PC-9 (cell line): ENCODE results near the gene SEC16A. TPM values are rescaled to one million over a fixed set of nuclear protein-coding genes. Genes with fewer than 3 reads are reported as not detected.

Experiments
- BruUV-seq: library from RNA; stranded (reverse); fragments of 400-500 nt; replicated peaks from 2 replicates; lab custom pipeline; 2021; lab: Mats Ljungman, UMichigan
- CTCF ChIA-PET: fragments of 300-600 bp; sonication (Branson Sonifier 250); formaldehyde crosslinking; loops from one replicate; lab custom pipeline; 2022; ENCODE audit warnings: antibody characterized with exemption; lab: Charles Lee
- POLR2A ChIA-PET: fragments of 300-600 bp; sonication (Branson Sonifier 250); formaldehyde crosslinking; loops from one replicate; lab custom pipeline; 2022; ENCODE audit warnings: antibody characterized with exemption; ENCODE audit not compliant: unreplicated experiment; lab: Charles Lee
- DNase-seq, 2 experiments: peaks; one replicate each; pipeline versions ENCODE4 v3.0.0 to v3.0.0-alpha.2; 2015 to 2022; ENCODE audit warnings: mixed read lengths in 1 of 2
- H2AFZ ChIP-seq: fragments of 200-600 bp; sonication (generic); 2 replicates; pipeline ENCODE4 v1.8.1; 2017; ENCODE audit warnings: antibody characterized with exemption
- H3F3A ChIP-seq: fragments of 200-600 bp; sonication (generic); 2 replicates; pipeline ENCODE4 v1.8.1; 2017; ENCODE audit warnings: antibody characterized with exemption, mild to moderate bottlenecking, low read depth; ENCODE audit not compliant: insufficient read depth
- H3K27ac ChIP-seq: fragments of 200-600 bp; sonication (generic); 2 replicates; pipeline ENCODE4 v1.6.1; 2016; ENCODE audit warnings: mixed run types
- H3K27me3 ChIP-seq: fragments of 200-600 bp; sonication (generic); 2 replicates; pipeline ENCODE4 v1.6.1; 2016; ENCODE audit warnings: low read depth, mixed run types; ENCODE audit not compliant: insufficient read depth
- H3K36me3 ChIP-seq: fragments of 200-600 bp; sonication (generic); 2 replicates; pipeline ENCODE4 v1.6.1; 2016; ENCODE audit warnings: low read depth, mixed run types
- H3K4me1 ChIP-seq: fragments of 200-600 bp; sonication (generic); replicated peaks from 2 replicates; pipeline ENCODE4 v1.6.1; 2016; ENCODE audit warnings: mixed run types; ENCODE audit not compliant: insufficient read depth
- H3K4me2 ChIP-seq: fragments of 200-600 bp; sonication (generic); 2 replicates; pipeline ENCODE4 v1.6.1; 2017; ENCODE audit warnings: mixed run types
- H3K4me3 ChIP-seq: fragments of 200-600 bp; sonication (generic); 2 replicates; pipeline ENCODE4 v1.6.1; 2016; ENCODE audit warnings: mixed run types
- H3K79me2 ChIP-seq: fragments of 200-600 bp; sonication (generic); 2 replicates; pipeline ENCODE4 v1.6.1; 2017; ENCODE audit warnings: low read depth, mixed run types
- H3K9me2 ChIP-seq: fragments of 200-600 bp; sonication (generic); 2 replicates; pipeline ENCODE4 v1.8.1; 2017; ENCODE audit warnings: mild to moderate bottlenecking; ENCODE audit not compliant: insufficient read depth
- H3K9me3 ChIP-seq: fragments of 200-600 bp; sonication (generic); 2 replicates; pipeline ENCODE4 v1.8.1; 2016; ENCODE audit warnings: low read depth; ENCODE audit not compliant: insufficient read depth
- H4K20me1 ChIP-seq: fragments of 200-600 bp; sonication (generic); 2 replicates; pipeline ENCODE4 v1.8.1; 2017; ENCODE audit not compliant: insufficient read depth
- CTCF ChIP-seq: fragments of 200-600 bp; sonication (generic); conservative IDR thresholded peaks from 2 replicates; pipeline ENCODE4 v1.6.1; 2017; ENCODE audit warnings: mixed run types, antibody characterized with exemption, mild to moderate bottlenecking, moderate library complexity
- EZH2 ChIP-seq: fragments of 200-600 bp; sonication (generic); IDR thresholded peaks from 2 replicates; pipeline ENCODE4 v1.8.0; 2017; ENCODE audit warnings: antibody characterized with exemption, low read depth
- intact Hi-C: fragments of 100-400 bp; cut with micrococcal nuclease; formaldehyde crosslinking; loops from one replicate; pipeline ENCODE4 v1.10.0; 2022; ENCODE audit not compliant: unreplicated experiment
- total RNA-seq: library from RNA; stranded (reverse); gene quantifications from 2 replicates; pipeline ENCODE4 v1.2.3, GENCODE V29; 2021

SEC16A gene
- total RNA-seq, 1 experiment from 2014 or later: 81.8 TPM

GRCh38 chr9:136436055-136436634, 46.7 kb downstream of the SEC16A start:
- H2AFZ ChIP-seq: no peak overlapping the region
- no peak for DNase-seq
- no peaks in the 10 kb centered on the region for H3K27me3 ChIP-seq
- CTCF ChIA-PET: no interaction called here
- H3K36me3 ChIP-seq: no peaks in the 10 kb centered on the region
- H3K79me2 ChIP-seq: peaks cover 20% of the 10 kb centered on the region; the same call in 1 of the 2 replicates
- H3K27ac ChIP-seq: no peak overlapping the region
- POLR2A ChIA-PET: no interaction called here
- no peaks in the 10 kb centered on the region for H3K9me2 ChIP-seq
- H3K4me2 ChIP-seq: no peak overlapping the region
- no peak for TF ChIP-seq EZH2
- TF ChIP-seq CTCF: no peak
- H3K4me3 ChIP-seq: no peak overlapping the region
- intact Hi-C loops: no loop called here
- BruUV-seq: no TSS peak
- H3K9me3 ChIP-seq: no peaks in the 10 kb centered on the region
- peaks cover 14% of the 10 kb centered on the region for H3F3A ChIP-seq
- H4K20me1 ChIP-seq: peaks cover 35% of the 10 kb centered on the region
- peaks cover 10% of the 10 kb centered on the region for H3K4me1 ChIP-seq

GRCh38 chr9:136434580-136435169, 48.2 kb downstream of the SEC16A start:
- BruUV-seq: no TSS peak
- no peak for TF ChIP-seq EZH2
- no peak for TF ChIP-seq CTCF
- intact Hi-C loops: no loop called here
- Histone ChIP-seq H2AFZ (no peak overlapping the region), H3K27me3 (no peaks in the 10 kb centered on the region), H4K20me1 (peaks cover 28% of the 10 kb centered on the region), H3F3A (no peaks in the 10 kb centered on the region; the same call in 1 of the 2 replicates), H3K9me2 (no peaks in the 10 kb centered on the region), H3K79me2 (peaks cover 20% of the 10 kb centered on the region; the same call in 1 of the 2 replicates), H3K9me3 (no peaks in the 10 kb centered on the region), H3K27ac (no peak overlapping the region), H3K36me3 (no peaks in the 10 kb centered on the region), H3K4me3 (no peak overlapping the region), H3K4me1 (peaks cover 10% of the 10 kb centered on the region), H3K4me2 (no peak overlapping the region)
- DNase-seq: no peak
- ChIA-PET CTCF (interaction anchor here (0.6 kb wide), 1 partner anchor 180 kb away, joined by 5 read pairs; no protein-coding TSS in a partner anchor), POLR2A (no interaction called here)

GRCh38 chr9:136433849-136434579, 48.8 kb downstream of the SEC16A start:
- POLR2A ChIA-PET: no interaction called here

More at GRCh38 chr9:136433849-136434579, 48.8 kb downstream of the SEC16A start:
- H4K20me1 ChIP-seq: peaks cover 28% of the 10 kb centered on the region
- no peaks in the 10 kb centered on the region for H3K9me3 ChIP-seq
- no peak overlapping the region for H3K27ac ChIP-seq
- peaks cover 20% of the 10 kb centered on the region; the same call in 1 of the 2 replicates for H3K79me2 ChIP-seq
- TF ChIP-seq EZH2 (no peak), CTCF (no peak)
- BruUV-seq: no TSS peak
- no peak overlapping the region for H3K4me3 ChIP-seq
- H3K27me3 ChIP-seq: no peaks in the 10 kb centered on the region
- no peak overlapping the region for H3K4me2 ChIP-seq
- CTCF ChIA-PET: no interaction called here
- H2AFZ ChIP-seq: no peak overlapping the region
- H3F3A ChIP-seq: peaks cover 4% of the 10 kb centered on the region; the same call in 1 of the 2 replicates
- DNase-seq: no peak
- H3K36me3 ChIP-seq: no peaks in the 10 kb centered on the region
- H3K4me1 ChIP-seq: peaks cover 10% of the 10 kb centered on the region
- no peaks in the 10 kb centered on the region for H3K9me2 ChIP-seq
- intact Hi-C loops: no loop called here
